Ascending aorta (tissue), 2 donors: ENCODE data around the gene SYT3. TPM values are rescaled to one million over a fixed set of nuclear protein-coding genes. Genes with fewer than 3 reads are reported as not detected.

Experiments
- DNase-seq, 2 donors: peaks; one replicate each; pipeline ENCODE4 v3.0.0-alpha.2; 2019; ENCODE audit warnings: low spot score in 2 of 2
- H3K27ac ChIP-seq, 2 donors: fragments of 200-600 bp; sonication (generic); one replicate each; pipeline ENCODE4 v1.5.1; 2016 to 2017; ENCODE audit warnings: mild to moderate bottlenecking in 1 of 2
- H3K27me3 ChIP-seq: fragments of 200-600 bp; sonication (generic); one replicate; pipeline ENCODE4 v1.5.1; 2017
- H3K36me3 ChIP-seq, 2 donors: fragments of 200-600 bp; sonication (generic); one replicate each; pipeline ENCODE4 v1.5.1; 2016
- H3K4me1 ChIP-seq, 2 donors: fragments of 200-600 bp; sonication (generic); one replicate each; pipeline ENCODE4 v1.5.1; 2016 to 2017; ENCODE audit warnings: mild to moderate bottlenecking in 1 of 2
- H3K4me3 ChIP-seq, 2 donors: fragments of 200-600 bp; sonication (generic); one replicate each; pipeline ENCODE4 v1.5.1; 2016 to 2017; ENCODE audit warnings: mild to moderate bottlenecking in 1 of 2
- H3K9me3 ChIP-seq, 2 donors: fragments of 200-600 bp; sonication (generic); one replicate each; pipeline ENCODE4 v1.5.1; 2016
- CTCF ChIP-seq, 3 experiments: fragments of 200-600 bp in 2 of 3; fragments of 450-650 bp in 1 of 3; sonication (generic) in 2 of 3; IDR thresholded peaks; one replicate each; pipeline ENCODE4 v1.5.1; 2016 to 2019; ENCODE audit warnings: antibody characterized with exemption in 3 of 3, mild to moderate bottlenecking in 1 of 3, moderate library complexity in 1 of 3
- intact Hi-C: fragments of 100-400 bp; cut with DNase I; formaldehyde crosslinking; loops from one replicate; pipeline ENCODE4 v1.15.1; 2023
- total RNA-seq: library from RNA; depleted of rRNA; stranded (reverse); fragments of >200 nt; gene quantifications from one replicate; pipeline ENCODE4 v1.1.0, GENCODE V29; 2016

The SYT3 gene
- 2.2 TPM for total RNA-seq

- DNase-seq, result no peak
- Histone ChIP-seq H3K9me3 (peaks cover 0 to 6% of the 10 kb centered on the region in 2 donors), H3K27me3 (no peaks in the 10 kb centered on the region), H3K4me3 (peak within 1 kb of the TSS; percentile 51 to 61), H3K4me1 (no peaks in the 10 kb centered on the region), H3K36me3 (no peaks in the 10 kb centered on the region), H3K27ac (no peak within 1 kb of the TSS)
- TF ChIP-seq CTCF (IDR thresholded peaks at IDR 0.05), result no peak
- intact Hi-C loops, result no loop called here
Measured at GRCh38 chr19:50639121-50640112, at the start of gene SYT3. SYT3 (minus strand) TSS chr19:50639881; CDS start chr19:50637411, 2,470 bp downstream.

GRCh38 chr19:50688766-50689165 is 49.1 kb upstream of the SYT3 start:
- Histone ChIP-seq H3K27me3 (peaks cover 6% of the 10 kb centered on the region), H3K4me1 (no peaks in the 10 kb centered on the region), H3K36me3 (no peaks in the 10 kb centered on the region), H3K27ac (no peak overlapping the region), H3K4me3 (no peak overlapping the region), H3K9me3 (no peaks in the 10 kb centered on the region)
- intact Hi-C loops, result no loop called here
- DNase-seq, result no peak
- TF ChIP-seq CTCF (IDR thresholded peaks at IDR 0.05), result no peak

- H3K4me1 ChIP-seq, result no peaks in the 10 kb centered on the region
- TF ChIP-seq CTCF (IDR thresholded peaks at IDR 0.05), result no peak
- DNase-seq, result no peak
- H3K27me3 ChIP-seq, result no peaks in the 10 kb centered on the region
- no peak overlapping the region for H3K27ac ChIP-seq
- H3K4me3 ChIP-seq, result no peak overlapping the region
- no peaks in the 10 kb centered on the region for H3K9me3 ChIP-seq
- intact Hi-C loops, result no loop called here
- H3K36me3 ChIP-seq, result no peaks in the 10 kb centered on the region
Measured at GRCh38 chr19:50686310-50687032, 46.8 kb upstream of the SYT3 start.

- H3K9me3 ChIP-seq, result no peaks in the 10 kb centered on the region
- H3K27me3 ChIP-seq, result no peaks in the 10 kb centered on the region
- no peak overlapping the region for H3K27ac ChIP-seq
- no peaks in the 10 kb centered on the region for H3K36me3 ChIP-seq
- DNase-seq, result peak; percentile 16 to 74
- intact Hi-C loops, result no loop called here
- H3K4me3 ChIP-seq, result no peak overlapping the region
- H3K4me1 ChIP-seq, result no peaks in the 10 kb centered on the region
- no peak for TF ChIP-seq CTCF (IDR thresholded peaks at IDR 0.05)
Measured at GRCh38 chr19:50679177-50680125, 39.8 kb upstream of the SYT3 start.

- no peak for DNase-seq
- intact Hi-C loops, result no loop called here
- H3K27ac ChIP-seq, result no peak overlapping the region
- H3K4me3 ChIP-seq, result no peak overlapping the region
- TF ChIP-seq CTCF (IDR thresholded peaks at IDR 0.05), result no peak
- no peaks in the 10 kb centered on the region for H3K27me3 ChIP-seq
- H3K9me3 ChIP-seq, result no peaks in the 10 kb centered on the region
- no peaks in the 10 kb centered on the region for H3K4me1 ChIP-seq
- no peaks in the 10 kb centered on the region for H3K36me3 ChIP-seq
Measured at GRCh38 chr19:50678323-50678722, 38.6 kb upstream of the SYT3 start.
